HG02610 (cell line): ENCODE results near the gene NAPSA.
A peak's percentile ranks its signal among the peaks of the same experiment; 100 is the strongest.
"Not testable (repeated sequence)": the region's sequence is repeated elsewhere in the genome, so short reads cannot be mapped to it uniquely, and the experiment has no call there.

ENCODE experiments used
- ATAC-seq: cut with Tn5 transposase; IDR thresholded peaks from one replicate; pipeline ENCODE4 v1.9.1; 2021; ENCODE audit warnings: mild to moderate bottlenecking, moderate library complexity; ENCODE audit not compliant: unreplicated experiment

The NAPSA gene

DNA sequence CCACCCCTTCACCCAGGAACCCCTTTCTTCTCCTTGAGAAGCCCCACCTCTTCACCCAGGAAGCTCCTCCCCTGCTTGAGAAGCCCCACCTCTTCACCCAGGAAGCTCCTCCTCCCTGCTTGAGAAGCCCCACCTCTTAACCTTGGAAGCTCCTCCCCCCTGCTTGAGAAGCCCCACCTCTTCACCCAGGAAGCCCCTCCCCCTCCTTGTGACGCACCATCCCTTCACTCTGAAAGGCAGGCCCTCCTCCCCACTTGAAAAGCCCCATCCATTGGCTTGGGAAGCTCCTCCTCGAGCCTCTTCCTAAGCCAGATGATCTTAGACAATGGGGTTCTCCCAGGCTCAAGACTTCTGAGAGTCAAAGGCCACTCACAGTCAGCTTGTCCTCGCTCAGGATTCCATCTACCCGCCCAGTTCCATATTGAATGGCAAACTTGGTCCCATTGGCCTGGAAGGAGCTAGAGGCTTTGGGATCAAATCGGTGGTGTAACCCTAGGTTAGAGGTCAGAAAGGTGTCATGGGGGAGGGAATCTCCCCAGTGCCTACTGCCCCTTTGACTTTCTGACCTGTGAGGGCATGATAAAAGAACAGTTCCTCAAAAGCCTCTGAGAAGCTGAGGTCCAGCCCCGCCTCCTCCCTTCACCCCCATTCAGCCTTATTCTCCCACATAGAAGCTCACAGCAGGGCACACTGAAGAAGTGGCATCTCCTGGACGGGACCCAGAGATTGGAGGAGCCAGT lies 4.0 kb downstream of the NAPSA start:
- no peak for ATAC-seq

DNA sequence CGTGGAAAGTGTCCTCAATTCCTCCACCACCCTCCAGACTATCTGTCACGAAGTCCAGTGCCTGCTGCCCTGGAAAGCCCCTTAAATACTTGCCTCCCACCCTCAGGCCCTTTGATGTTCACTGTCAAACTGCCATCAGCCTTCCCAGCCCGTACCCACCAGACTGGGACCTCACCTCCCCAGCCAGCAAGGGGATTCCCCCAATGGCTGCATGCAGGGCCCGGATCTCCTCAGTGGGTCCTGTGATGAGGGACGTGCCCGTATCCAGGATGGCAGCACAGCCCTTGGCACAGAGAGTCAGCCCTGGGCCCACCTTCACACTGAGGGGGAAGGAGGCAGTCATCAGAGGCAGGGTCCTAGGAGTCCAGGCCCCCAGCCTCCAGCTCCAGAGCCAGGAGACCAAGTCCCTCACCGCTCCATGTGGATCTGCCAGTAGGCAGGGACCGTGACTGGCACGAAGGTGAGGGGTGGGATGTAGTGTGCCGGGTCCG lies 6.1 kb downstream of the NAPSA start:
- ATAC-seq: no peak

DNA sequence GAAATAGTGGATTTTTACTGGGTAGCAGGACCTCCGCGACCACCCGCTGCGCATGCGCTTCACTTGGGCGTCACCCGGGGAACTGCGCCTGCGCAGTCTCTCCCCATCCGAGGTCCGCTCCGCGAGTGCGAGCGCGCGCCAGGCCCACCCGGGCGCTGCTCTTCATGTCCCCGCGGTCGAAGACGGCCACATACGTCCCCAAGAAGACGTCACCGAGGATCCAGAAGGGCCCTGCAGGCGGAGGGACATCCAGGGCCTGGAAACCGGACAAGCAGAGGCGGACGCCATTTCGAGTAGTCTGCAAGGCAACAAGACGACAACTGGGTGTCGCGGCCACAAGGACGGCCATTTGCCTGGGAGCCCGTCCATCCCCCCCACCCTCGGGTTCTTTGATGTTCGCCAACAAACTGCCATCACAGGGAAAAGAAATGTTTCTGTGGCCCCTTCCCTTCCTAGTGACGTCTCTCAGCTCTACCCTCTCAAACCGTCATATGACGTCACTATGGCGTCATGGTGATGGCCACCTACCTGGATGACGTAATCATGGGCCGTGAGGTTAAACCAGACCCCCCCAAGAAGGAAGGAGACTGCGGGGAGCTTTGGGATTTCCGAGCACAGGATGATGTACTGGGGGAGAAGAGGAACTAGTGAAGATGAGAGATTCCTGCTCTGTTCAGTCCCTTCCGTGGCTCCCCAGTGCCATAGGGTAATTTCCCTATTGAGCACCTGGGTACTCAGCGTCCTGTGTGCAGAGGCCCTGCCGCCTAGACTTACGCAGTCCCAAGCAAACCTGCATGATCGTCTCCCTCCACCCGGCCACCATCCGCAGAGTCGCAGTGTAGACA lies 6.7 kb downstream of the NAPSA start:
- peak; percentile 29 for ATAC-seq

DNA sequence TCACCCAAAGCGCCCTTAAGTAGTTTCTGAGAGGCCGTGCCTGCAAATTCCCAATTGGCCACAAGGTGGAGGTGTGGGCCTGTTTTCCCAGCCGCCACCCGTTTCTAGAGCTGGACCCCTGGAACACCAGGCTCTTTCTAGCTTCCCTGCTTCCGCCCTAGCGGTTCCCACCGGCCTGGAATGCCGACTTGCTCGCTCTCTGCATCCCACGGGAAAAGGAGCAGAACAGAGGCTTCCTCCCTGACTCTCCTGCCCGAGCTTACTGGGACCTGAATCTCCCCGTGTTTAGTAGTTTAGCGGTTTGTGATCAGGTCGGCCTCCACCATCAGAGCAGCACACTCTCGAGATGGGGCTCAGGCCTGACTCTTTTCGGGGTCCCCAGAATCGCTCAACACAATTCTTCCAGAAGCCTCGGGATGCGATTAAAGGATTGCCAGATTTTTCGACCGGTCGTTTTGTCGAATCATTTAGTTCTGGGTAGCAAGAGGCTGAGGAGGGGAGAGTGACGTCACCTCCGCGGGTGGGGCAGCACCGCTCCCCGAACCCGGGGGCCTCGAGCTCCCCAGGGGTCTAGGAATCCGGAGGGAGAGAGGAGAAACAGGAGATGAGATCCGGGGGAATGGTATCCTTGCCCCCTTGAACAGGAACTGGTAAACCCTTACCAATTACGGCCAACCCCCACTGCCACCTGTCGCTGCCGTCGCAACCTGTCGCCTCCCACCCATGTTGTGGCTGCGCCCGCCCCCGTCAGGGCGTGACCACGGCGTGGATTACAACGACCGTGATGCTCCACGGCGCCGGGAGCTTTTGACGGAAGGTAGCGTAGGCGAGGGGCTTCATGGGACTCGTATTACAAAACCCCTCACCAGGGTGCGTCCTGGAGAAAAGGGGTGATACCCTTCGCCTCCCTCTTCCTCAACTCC lies 8.0 kb downstream of the NAPSA start:
- peak; percentile 50 for ATAC-seq

DNA sequence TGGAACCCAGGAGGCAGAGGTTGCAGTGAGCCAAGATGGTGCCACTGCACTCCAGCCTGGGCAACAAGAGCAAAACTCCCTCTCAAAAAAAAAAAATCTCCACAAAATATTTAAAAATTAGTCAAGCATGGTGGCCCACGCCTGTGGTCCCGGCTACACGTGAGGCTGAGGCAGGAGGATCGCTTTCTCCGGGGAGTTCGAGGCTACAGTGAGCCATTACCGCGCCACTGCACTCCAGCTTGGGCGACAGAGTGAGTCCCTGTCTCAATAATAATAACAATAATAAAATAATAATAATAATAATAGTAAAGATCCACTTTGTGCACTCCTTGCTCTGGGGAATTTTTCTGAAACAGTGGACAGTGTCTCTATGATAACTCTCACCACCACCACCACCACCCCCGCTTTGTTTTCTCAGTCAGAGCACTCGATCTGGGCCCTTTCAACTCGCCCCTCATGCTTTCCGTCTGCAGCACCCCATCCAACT lies 8.7 kb downstream of the NAPSA start:
- ATAC-seq: no peak

DNA sequence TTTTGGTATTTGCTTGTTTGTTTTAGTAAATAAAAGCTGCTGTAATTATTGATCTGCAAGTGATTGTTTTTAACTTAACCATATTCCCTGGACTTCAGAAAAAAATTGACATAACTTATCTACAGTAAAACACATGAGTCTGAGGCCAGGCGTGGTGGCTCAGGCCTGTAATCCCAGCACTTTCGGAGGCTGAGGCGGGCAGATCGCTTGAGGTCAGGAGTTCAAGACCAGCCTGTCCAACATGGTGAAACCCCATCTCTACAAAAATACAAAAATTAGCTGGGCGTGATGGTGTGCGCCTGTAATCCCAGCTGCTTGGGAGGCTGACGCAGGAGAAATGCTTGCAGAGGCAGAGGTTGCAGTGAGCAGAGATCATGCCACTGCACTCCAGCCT lies 12.0 kb downstream of the NAPSA start:
- not testable (repeated sequence) for ATAC-seq

DNA sequence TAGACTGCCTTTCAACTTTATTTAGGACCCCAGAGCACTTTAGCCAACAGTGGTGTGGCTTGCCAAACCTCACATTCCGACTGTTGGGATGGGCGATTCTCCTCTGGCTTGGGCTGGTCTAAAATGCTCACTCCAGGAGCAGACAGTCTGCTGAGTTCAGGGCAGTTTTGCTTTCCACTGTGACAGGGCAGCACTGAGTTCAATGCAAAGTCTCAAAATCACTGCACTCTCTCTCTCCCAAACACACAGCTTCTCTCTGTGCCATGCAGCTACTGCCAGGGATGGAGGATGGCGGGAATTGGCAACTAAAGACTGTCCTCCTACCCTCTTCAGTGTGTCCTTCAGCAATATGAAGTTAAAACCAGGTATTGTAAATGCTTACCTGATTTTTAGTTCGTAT lies 13.2 kb downstream of the NAPSA start:
- ATAC-seq: no peak

DNA sequence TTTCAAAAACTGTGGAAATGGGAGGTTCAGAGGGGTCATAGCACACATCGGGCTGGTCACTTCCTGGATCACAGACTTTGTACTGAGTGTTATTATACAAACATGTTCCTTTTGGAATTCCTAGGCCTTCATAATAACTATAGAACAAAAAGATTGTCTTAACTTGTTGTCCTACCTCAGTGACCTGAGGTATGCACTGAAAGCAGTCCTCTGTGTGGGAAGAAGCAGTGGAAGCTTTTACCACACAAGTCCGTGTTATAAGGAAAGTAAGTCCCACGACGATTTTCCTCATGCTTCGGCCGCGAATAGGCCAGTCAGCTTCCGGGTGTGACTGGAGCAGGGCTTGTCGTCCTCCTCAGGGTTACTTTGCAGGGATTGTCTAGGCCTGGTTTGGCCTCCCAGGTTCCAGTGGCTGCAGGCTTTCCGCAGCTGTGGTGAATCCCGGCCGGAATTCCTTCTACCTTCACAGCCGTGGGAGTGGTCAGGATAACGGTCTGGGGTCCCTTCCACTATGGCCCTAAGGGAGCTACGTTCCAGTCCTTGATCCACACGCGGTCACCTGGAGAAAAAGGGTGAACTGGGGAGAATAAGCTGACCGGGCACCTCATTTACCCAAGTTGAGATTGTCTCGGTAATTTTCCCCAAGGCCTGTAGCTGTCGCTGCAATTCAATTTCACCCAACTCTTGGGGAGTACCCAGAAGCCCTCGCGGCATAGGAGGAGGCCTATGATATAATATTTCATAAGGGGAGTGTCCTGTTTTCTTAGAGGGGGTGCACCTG lies 16.0 kb downstream of the NAPSA start:
- no peak for ATAC-seq

DNA sequence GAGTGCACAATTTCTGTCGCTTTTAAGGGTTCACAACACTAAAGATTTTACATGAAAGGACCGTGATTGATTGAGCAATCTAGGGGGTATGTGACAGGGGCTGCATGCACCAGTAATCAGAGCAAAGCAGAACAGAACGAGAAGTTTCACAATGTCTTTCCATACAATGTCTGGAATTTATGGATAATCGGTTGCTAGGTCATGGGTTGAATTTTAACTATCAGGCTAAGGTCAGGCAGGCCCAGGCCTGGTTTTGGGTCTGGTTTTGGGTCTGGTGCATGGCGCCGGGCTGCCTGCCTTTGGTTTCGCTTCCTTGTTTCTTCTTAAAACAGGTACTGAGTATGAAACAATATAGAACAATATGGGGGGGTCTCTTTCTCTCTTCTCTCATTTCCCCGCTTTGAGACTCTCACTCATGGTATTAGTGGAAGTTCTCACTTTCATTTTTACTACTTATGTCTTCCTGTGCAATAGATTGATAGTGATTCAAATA lies 18.3 kb downstream of the NAPSA start:
- peak; percentile 53 for ATAC-seq

DNA sequence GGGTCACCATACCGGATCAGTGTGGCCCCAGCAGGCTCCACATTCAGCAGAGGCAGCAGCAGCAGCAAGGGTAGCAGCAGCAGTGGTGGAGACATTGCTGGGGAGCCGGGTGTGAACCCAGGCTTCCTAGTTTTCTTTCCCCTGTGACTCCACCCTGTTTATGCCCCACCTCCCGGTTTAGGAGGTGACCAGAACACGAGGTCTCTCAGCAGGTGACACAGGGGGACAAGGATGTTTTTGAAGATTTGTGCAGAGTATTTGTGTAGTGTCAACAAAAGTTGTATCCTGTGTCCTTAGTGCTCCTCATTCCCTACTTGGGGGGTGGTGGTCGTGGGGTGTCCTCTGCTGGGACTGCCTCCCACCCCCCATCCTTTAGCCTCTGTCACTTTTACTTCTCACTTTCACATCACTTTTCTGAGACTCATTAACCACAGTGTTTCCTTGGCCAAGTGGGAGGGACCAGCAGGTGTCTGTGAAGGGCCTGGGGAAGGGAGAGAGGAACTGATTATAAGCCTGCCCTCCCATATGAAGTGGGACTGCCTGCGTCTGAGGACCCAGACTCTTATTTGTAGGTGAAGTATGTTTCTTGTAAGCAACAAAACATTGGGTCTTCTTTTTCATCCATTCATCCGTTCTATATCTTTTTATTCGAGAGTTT lies 20.6 kb downstream of the NAPSA start:
- ATAC-seq: no peak

DNA sequence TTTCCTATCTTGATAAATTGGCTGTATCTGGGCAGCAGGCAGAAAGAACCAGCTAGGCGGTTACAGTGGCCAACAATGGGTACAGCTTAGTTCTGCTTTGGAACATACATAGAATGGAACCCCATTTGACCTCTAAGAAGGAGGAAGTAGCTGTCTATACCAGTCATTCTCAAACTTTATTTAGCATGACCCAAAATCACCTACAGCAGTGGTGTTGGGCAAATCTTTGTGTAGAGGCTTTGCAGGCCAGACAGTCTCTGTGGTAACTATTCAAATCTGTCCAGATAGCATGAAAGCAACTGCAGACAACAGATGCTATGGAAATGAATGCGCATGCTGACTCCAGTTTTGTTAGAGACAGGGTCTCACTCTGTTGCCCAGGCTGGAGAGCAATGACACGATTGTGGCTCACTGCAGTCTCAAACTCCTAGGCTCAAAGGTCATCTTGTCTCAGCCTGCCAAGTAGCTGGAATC lies 24.3 kb downstream of the NAPSA start:
- peak; percentile 79 for ATAC-seq

DNA sequence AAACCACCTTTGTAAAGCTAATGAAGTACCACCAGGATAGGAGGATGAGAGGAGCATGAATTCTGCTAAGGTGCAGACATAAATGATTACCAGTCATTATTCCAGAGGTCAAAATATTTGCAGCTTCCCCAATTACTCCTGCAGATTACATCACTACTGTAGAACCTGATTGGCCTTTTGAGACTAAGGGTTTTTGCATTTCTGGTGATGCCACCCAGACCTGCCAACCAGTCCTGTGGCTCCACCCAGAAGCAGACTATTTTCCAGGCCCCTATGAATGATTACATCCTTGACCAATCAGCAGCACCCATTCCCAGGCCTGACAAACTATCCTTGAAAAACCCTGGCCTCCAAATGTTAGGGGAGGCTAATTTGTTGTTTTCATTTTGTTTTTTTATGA lies 25.1 kb downstream of the NAPSA start:
- ATAC-seq: no peak

DNA sequence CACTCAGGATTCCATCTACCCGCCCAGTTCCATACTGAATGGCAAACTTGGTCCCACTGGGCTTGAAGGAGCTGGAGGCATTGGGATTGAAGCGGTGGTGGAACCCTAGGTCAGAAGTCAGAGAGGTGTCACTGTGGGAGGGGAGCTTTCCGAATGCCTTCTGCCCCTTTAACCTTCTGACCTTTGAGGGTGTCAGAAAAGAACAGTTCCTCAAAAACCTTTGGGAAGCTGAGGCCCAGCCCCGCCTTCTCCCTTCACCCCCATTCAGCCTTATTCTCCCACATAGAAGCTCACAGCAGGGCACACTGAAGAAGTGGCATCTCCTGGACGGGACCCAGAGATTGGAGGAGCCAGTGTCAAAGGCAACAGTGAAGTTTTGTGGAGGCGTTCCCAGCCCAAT lies 28.4 kb downstream of the NAPSA start:
- ATAC-seq: not testable (repeated sequence)

DNA sequence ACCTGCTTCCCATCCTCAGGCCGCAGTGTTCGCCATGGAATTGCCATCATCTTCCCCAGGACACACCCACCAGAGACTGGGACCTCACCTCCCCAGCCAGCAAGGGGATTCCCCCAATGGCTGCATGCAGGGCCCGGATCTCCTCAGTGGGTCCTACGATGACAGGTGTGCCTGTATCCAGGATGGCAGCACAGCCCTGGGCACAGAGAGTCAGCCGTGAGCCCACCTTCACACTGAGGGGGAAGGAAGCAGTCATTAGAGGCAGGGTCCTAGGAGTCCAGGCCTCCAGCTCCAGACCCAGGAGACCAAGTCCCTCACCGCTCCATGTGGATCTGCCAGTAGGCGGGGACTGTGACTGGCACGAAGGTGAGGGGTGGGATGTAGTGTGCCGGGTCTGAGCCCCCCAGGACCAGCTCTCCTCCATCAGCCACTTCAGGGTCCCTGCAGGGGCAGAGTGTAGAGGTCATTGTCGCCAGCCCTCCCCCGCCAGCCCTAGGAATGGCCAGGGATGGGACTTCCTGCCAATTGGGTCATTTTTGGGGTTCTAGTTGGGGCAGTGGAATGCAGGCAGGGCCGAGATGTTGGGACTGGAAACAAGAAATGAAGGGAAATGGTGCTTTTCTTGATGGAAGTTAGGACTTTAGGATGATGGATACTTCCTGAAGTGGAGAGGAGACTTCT lies 30.6 kb downstream of the NAPSA start:
- no peak for ATAC-seq

DNA sequence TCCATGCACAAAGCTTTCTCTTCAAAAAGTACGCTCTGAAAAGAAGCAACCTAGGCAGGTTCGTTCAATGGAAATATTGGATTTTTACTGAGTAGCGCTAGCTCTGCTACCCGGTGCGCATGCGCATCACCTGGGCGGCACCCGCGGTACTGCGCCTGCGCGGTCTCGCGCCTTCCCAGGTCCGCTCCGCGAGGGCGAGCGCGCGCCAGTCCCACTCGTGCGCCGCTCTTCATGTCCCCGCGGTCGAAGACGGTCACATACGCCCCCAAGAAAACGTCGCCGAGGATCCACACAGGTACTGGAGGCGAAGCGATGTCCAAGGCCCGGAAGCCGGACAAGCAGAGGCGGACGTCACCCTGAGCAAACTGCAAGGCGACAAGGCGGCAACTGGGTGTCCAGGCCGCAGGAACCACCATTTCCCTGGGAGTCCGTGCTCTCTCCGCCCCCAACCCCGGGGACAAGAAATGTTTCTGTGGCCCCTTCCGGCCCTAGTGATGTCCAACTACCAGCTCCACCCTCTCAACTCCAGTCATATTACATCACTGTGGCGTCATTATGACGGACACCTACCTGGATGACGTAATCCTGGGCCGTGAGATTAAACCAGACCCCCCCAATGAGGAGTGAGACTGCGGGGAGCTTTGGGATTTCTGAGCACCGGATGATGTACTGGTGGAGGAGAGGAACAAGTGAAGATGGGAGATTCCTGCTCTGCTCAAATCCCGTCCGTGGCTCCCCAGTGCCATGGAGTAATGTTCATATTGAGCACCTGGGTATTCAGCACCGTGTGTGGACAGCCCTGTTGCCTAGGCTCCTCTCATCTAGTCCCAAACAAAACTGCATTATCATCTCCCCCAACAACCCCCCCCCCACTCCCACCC lies 31.5 kb downstream of the NAPSA start:
- ATAC-seq: peak; percentile 21

DNA sequence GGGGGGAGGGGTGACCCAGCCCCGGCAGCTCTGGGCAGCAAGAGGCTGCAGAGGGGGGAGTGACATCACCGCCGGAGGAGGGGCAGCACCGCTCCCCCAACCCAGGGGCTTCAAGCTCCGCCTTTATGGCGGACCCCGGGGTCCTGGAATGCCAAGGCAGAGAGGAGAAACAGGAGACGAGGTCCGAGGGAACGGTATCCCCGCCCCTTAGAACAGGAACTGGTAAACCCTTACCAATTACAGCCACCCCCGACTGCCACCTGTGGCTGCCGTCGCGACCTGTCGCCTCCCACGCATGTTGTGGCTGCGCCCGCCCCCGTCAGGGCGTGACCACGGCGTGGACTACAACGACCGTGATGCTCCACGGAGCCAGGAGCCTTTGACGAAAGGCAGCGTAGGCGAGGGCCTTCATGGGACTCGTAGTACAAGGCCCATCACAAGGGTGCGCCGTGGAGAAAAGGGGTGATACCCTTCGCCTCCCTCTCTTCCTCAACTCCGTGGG lies 32.2 kb downstream of the NAPSA start:
- peak; percentile 41 for ATAC-seq

DNA sequence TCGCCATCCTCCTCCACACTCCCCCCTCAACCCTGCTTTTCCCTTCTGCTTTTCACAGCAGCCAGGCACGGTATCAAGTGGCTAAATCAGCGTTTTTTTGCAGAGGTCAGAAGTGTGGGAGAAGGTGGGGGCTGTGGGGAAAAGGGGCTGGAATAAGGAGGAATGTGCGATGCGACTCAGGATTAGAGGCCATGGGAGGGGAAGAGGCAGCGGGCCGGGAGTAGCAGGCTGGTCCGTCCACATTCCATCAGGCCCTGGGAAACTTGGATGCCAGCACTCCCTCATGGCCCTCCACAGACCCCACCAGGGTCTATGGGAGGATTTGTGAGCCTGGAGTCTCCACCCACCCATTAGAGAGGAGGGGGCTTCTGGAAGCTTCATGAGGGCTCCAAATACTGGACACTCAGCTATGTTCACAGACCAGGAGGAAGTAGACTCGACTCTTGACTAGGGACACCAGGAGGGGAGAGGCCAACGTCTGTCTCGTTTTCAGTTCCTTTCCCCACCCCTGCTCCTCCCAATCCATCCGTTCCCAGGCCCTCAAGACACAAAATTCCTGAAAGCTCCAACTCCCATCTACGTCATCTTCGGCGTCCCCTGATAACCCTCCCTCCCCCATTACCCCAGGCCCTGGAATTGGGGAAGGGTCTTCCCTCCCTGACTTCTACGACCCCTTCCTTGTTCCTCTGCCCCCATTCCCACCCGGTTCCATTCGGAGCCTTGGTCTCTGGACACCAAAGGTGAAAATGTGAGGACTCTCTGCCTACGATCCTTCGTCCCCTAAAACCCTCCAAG lies 33.0 kb downstream of the NAPSA start:
- no peak for ATAC-seq
